ENCODE measurements around the gene SLC2A13.

- no peak for TF ChIP-seq POLR2A (IDR thresholded peaks at IDR 0.05)
- TF ChIP-seq, protein P1, sequence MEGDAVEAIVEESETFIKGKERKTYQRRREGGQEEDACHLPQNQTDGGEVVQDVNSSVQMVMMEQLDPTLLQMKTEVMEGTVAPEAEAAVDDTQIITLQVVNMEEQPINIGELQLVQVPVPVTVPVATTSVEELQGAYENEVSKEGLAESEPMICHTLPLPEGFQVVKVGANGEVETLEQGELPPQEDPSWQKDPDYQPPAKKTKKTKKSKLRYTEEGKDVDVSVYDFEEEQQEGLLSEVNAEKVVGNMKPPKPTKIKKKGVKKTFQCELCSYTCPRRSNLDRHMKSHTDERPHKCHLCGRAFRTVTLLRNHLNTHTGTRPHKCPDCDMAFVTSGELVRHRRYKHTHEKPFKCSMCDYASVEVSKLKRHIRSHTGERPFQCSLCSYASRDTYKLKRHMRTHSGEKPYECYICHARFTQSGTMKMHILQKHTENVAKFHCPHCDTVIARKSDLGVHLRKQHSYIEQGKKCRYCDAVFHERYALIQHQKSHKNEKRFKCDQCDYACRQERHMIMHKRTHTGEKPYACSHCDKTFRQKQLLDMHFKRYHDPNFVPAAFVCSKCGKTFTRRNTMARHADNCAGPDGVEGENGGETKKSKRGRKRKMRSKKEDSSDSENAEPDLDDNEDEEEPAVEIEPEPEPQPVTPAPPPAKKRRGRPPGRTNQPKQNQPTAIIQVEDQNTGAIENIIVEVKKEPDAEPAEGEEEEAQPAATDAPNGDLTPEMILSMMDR (IDR thresholded peaks at IDR 0.05) = peak in 3 of 6 experiments; percentile 7 to 32 (median 21)
Measured at GRCh38 chr12:40031965-40032364, 73.9 kb downstream of the SLC2A13 start.
